Measurements from ENCODE around the gene DUSP18. TPM values are rescaled to one million over a fixed set of nuclear protein-coding genes. Genes with fewer than 3 reads are reported as not detected.

Gene DUSP18
- total RNA-seq, 2 donors from 2014 or later = 1.8 to 4.9 TPM

- Histone ChIP-seq H3K36me3 (peaks cover 6% of the 10 kb centered on the region), H3K4me3 (no peak overlapping the region), H3K27me3 (no peaks in the 10 kb centered on the region), H3K9me3 (no peaks in the 10 kb centered on the region), H3K4me1 (peaks cover 0 to 15% of the 10 kb centered on the region in 2 donors), H3K27ac (no peak overlapping the region)
- DNase-seq (ENCODE audit: low spot score) = no peak
- TF ChIP-seq, protein P1, sequence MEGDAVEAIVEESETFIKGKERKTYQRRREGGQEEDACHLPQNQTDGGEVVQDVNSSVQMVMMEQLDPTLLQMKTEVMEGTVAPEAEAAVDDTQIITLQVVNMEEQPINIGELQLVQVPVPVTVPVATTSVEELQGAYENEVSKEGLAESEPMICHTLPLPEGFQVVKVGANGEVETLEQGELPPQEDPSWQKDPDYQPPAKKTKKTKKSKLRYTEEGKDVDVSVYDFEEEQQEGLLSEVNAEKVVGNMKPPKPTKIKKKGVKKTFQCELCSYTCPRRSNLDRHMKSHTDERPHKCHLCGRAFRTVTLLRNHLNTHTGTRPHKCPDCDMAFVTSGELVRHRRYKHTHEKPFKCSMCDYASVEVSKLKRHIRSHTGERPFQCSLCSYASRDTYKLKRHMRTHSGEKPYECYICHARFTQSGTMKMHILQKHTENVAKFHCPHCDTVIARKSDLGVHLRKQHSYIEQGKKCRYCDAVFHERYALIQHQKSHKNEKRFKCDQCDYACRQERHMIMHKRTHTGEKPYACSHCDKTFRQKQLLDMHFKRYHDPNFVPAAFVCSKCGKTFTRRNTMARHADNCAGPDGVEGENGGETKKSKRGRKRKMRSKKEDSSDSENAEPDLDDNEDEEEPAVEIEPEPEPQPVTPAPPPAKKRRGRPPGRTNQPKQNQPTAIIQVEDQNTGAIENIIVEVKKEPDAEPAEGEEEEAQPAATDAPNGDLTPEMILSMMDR (IDR thresholded peaks at IDR 0.05) = no peak
Observed at GRCh38 chr22:30665266-30665665, 2.4 kb downstream of the DUSP18 start.

- TF ChIP-seq, protein P1 (IDR thresholded peaks at IDR 0.05) = no peak
- DNase-seq (ENCODE audit: low spot score) = no peak
Observed at GRCh38 chr22:30664798-30665197, 2.9 kb downstream of the DUSP18 start.

GRCh38 chr22:30662040-30662439 lies 5.6 kb downstream of the DUSP18 start:
- H3K4me1 ChIP-seq = peaks cover 0 to 6% of the 10 kb centered on the region in 2 donors
- H3K27ac ChIP-seq = no peak overlapping the region
- no peak for DNase-seq (ENCODE audit: low spot score)
- no peaks in the 10 kb centered on the region for H3K27me3 ChIP-seq
- no peaks in the 10 kb centered on the region for H3K9me3 ChIP-seq
- H3K4me3 ChIP-seq = no peak overlapping the region
- TF ChIP-seq, protein P1 (IDR thresholded peaks at IDR 0.05) = no peak
- H3K36me3 ChIP-seq = peaks cover 6% of the 10 kb centered on the region

More at GRCh38 chr22:30664798-30665197, 2.9 kb downstream of the DUSP18 start:
- Histone ChIP-seq H3K9me3 (no peaks in the 10 kb centered on the region), H3K27ac (no peak overlapping the region), H3K4me1 (peaks cover 0 to 15% of the 10 kb centered on the region in 2 donors), H3K36me3 (peaks cover 6% of the 10 kb centered on the region), H3K4me3 (no peak overlapping the region), H3K27me3 (no peaks in the 10 kb centered on the region)

- TF ChIP-seq, protein P1 (IDR thresholded peaks at IDR 0.05) = no peak
Observed at GRCh38 chr22:30655532-30655931, 12.1 kb downstream of the DUSP18 start.

GRCh38 chr22:30654361-30654760 lies 13.3 kb downstream of the DUSP18 start:
- Histone ChIP-seq H3K4me3 (no peak overlapping the region), H3K9me3 (no peaks in the 10 kb centered on the region), H3K27me3 (no peaks in the 10 kb centered on the region), H3K4me1 (no peaks in the 10 kb centered on the region), H3K36me3 (no peaks in the 10 kb centered on the region), H3K27ac (no peak overlapping the region)
- TF ChIP-seq, protein P1 (IDR thresholded peaks at IDR 0.05) = no peak
- DNase-seq (ENCODE audit: low spot score) = no peak

More at GRCh38 chr22:30655532-30655931, 12.1 kb downstream of the DUSP18 start:
- no peak overlapping the region for H3K27ac ChIP-seq
- H3K4me3 ChIP-seq = no peak overlapping the region
- no peaks in the 10 kb centered on the region for H3K4me1 ChIP-seq
- no peaks in the 10 kb centered on the region for H3K9me3 ChIP-seq
- no peak for DNase-seq (ENCODE audit: low spot score)
- no peaks in the 10 kb centered on the region for H3K36me3 ChIP-seq
- no peaks in the 10 kb centered on the region for H3K27me3 ChIP-seq

DNA sequence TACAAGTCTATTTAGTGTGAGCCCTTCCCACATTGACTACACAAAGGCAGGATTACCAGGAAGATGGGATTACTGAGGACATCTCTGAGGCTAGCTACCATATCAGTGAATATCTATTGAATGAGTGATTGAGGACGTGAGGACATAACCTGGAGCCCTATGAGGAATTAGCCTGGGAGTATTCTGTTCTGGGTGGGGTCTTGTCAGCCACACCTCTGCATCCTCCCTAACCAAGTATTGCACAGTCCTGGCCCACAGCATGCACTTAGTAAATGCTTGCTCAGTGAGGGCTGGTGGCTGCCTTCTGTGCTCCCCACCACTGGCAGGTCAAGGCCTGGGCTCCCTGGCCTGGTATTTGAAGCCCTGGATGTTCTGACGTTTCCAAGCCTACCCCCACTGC lies 14.8 kb downstream of the DUSP18 start:
- H3K4me3 ChIP-seq = no peak overlapping the region
- no peaks in the 10 kb centered on the region for H3K9me3 ChIP-seq
- no peak overlapping the region for H3K27ac ChIP-seq
- no peaks in the 10 kb centered on the region for H3K4me1 ChIP-seq
- H3K36me3 ChIP-seq = no peaks in the 10 kb centered on the region
- TF ChIP-seq, protein P1 (IDR thresholded peaks at IDR 0.05) = no peak
- DNase-seq (ENCODE audit: low spot score) = no peak
- H3K27me3 ChIP-seq = no peaks in the 10 kb centered on the region

Data from right atrium auricular region (tissue), 2 donors.